SJSA1 (cell line): ENCODE data around the gene GRK5. TPM values are rescaled to one million over a fixed set of nuclear protein-coding genes. Genes with fewer than 3 reads are reported as not detected.
"Not testable (repeated sequence)": the region's sequence is repeated elsewhere in the genome, so short reads cannot be mapped to it uniquely, and the experiment has no call there.

ENCODE experiments used
- DNase-seq, 2 experiments: peaks; one replicate each; pipeline ENCODE4 v3.0.0-alpha.2; 2015 to 2020; ENCODE audit warnings: low spot score in 2 of 2, low read depth in 1 of 2
- H3K27ac ChIP-seq: fragments of 250-450 bp; sonication (Bioruptor Pico); 2 replicates; pipeline ENCODE4 v1.5.1; 2020; ENCODE audit warnings: mild to moderate bottlenecking, moderate library complexity
- H3K27me3 ChIP-seq: fragments of 250-450 bp; sonication (Bioruptor Pico); replicated peaks from 2 replicates; pipeline ENCODE4 v1.5.1; 2020; ENCODE audit warnings: mild to moderate bottlenecking, moderate library complexity
- H3K36me3 ChIP-seq: fragments of 250-450 bp; sonication (Bioruptor Pico); 2 replicates; pipeline ENCODE4 v1.5.1; 2020; ENCODE audit warnings: mild to moderate bottlenecking
- H3K4me1 ChIP-seq: fragments of 250-450 bp; sonication (Bioruptor Pico); replicated peaks from 2 replicates; pipeline ENCODE4 v1.6.1; 2021; ENCODE audit warnings: mild to moderate bottlenecking
- H3K4me3 ChIP-seq: fragments of 250-450 bp; sonication (Bioruptor Pico); 2 replicates; pipeline ENCODE4 v1.5.1; 2020; ENCODE audit warnings: mild to moderate bottlenecking
- H3K9me3 ChIP-seq: fragments of 250-450 bp; sonication (Bioruptor Pico); replicated peaks from 2 replicates; pipeline ENCODE4 v1.5.1; 2020; ENCODE audit warnings: mild to moderate bottlenecking
- total RNA-seq: library from RNA; depleted of rRNA; stranded (reverse); fragments of >200 nt; shearing (Covaris generic); gene quantifications from 2 replicates; pipeline ENCODE4 v1.2.3, GENCODE V29; 2014

GRK5 gene
- total RNA-seq, 1 experiment from 2014 or later, result 19.4 TPM

DNA sequence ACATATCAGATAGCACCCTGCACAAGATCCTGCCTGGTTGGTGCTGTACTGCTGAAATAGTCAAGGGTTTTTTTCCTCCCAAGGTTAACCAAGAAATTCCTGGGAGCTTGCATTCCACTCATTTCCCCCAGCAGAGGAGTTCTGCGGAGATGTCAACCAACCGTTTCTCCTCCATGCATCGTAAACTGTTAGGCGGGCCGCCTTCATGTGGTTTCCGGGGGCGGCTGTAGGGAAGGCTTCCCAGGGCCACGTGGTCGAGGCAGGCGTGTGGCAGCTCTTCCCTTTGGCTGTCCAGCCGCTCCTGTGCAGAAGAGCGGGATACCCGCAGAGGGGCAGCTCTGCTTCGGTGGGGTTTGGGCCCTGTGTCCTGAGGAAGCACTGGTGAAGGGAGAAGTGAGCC lies 221.4 kb downstream of the GRK5 start:
- Histone ChIP-seq H3K27me3 (no peaks in the 10 kb centered on the region), H3K27ac (no peak overlapping the region), H3K4me1 (peaks cover 11% of the 10 kb centered on the region), H3K4me3 (no peak overlapping the region), H3K36me3 (peaks cover 52% of the 10 kb centered on the region), H3K9me3 (no peaks in the 10 kb centered on the region)
- DNase-seq, result peak; percentile 70 to 71

DNA sequence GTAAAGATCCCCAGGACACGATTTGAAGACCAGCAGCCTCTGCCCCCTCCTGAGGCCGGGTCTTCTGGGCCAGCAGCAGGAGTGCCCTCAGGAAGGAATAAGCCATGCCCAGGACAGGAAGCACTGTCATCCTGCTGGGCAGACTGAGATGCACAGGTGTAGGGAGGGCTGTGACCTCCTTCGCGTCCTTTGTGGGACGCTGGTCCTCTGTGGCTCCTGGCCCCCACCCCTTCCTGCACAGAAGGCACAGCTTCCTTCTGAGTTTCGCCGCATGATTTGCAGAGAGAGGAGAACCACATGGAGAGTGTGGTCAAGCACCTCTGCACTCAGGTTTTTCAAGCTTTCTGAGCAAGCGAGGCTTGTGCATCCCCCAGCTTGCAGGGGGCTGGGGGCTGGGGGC lies 222.4 kb downstream of the GRK5 start:
- Histone ChIP-seq H3K36me3 (peaks cover 52% of the 10 kb centered on the region), H3K4me1 (peaks cover 11% of the 10 kb centered on the region), H3K4me3 (no peak overlapping the region), H3K27me3 (no peaks in the 10 kb centered on the region), H3K9me3 (no peaks in the 10 kb centered on the region), H3K27ac (no peak overlapping the region)
- DNase-seq, result no peak

GRCh38 chr10:119431034-119431772 lies 223.8 kb downstream of the GRK5 start:
- no peak for DNase-seq
- H3K4me3 ChIP-seq, result no peak overlapping the region
- H3K36me3 ChIP-seq, result peaks cover 62% of the 10 kb centered on the region
- no peaks in the 10 kb centered on the region for H3K9me3 ChIP-seq
- H3K27me3 ChIP-seq, result no peaks in the 10 kb centered on the region
- no peak overlapping the region for H3K27ac ChIP-seq
- H3K4me1 ChIP-seq, result peaks cover 11% of the 10 kb centered on the region

GRCh38 chr10:119431773-119432135 lies 224.4 kb downstream of the GRK5 start:
- Histone ChIP-seq H3K4me1 (peaks cover 11% of the 10 kb centered on the region), H3K27ac (no peak overlapping the region), H3K27me3 (no peaks in the 10 kb centered on the region), H3K36me3 (peaks cover 57% of the 10 kb centered on the region), H3K9me3 (no peaks in the 10 kb centered on the region), H3K4me3 (no peak overlapping the region)
- DNase-seq, result no peak

DNA sequence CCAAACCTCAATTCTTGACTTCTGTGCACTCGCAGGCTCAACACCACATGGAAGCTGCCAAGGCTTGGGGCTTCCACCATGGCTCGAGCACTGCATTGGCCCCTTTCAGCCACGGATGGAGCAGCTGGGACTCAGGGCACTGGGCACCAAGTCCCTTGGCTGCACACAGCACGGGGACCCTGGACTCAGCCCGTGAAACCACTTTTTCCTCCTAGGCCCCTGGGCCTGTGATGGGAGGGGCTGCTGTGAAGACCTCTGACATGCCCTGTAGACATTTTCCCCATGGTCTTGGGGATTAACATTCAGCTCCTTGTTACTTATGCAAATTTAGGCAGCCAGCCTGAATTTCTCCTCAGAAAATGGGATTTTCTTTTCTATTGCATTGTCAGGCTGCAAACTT lies 227.6 kb downstream of the GRK5 start:
- peaks cover 38% of the 10 kb centered on the region for H3K36me3 ChIP-seq
- H3K27ac ChIP-seq, DNase-seq, H3K4me3 ChIP-seq, H3K9me3 ChIP-seq, H3K27me3 ChIP-seq, H3K4me1 ChIP-seq: not testable (repeated sequence)

GRCh38 chr10:119438717-119439116 lies 231.3 kb downstream of the GRK5 start:
- no peak for DNase-seq
- H3K27ac ChIP-seq, result no peak overlapping the region
- H3K9me3 ChIP-seq, result no peaks in the 10 kb centered on the region
- no peak overlapping the region for H3K4me3 ChIP-seq
- H3K27me3 ChIP-seq, result no peaks in the 10 kb centered on the region
- H3K36me3 ChIP-seq, result peaks cover 12% of the 10 kb centered on the region
- H3K4me1 ChIP-seq, result no peaks in the 10 kb centered on the region; the same call in 1 of the 2 replicates

- no peak overlapping the region for H3K4me3 ChIP-seq
- no peaks in the 10 kb centered on the region for H3K9me3 ChIP-seq
- peaks cover 11% of the 10 kb centered on the region for H3K36me3 ChIP-seq
- H3K27me3 ChIP-seq, result no peaks in the 10 kb centered on the region
- H3K27ac ChIP-seq, result no peak overlapping the region
- H3K4me1 ChIP-seq, result no peaks in the 10 kb centered on the region; the same call in 1 of the 2 replicates
- no peak for DNase-seq
Observed at GRCh38 chr10:119439922-119440321, 232.6 kb downstream of the GRK5 start.

- Histone ChIP-seq H3K36me3 (peaks cover 9% of the 10 kb centered on the region), H3K9me3 (no peaks in the 10 kb centered on the region), H3K27ac (no peak overlapping the region), H3K27me3 (no peaks in the 10 kb centered on the region), H3K4me1 (peaks cover 4% of the 10 kb centered on the region), H3K4me3 (no peak overlapping the region)
- DNase-seq, result no peak
Observed at GRCh38 chr10:119441151-119441821, 233.9 kb downstream of the GRK5 start.

GRCh38 chr10:119441921-119442757 lies 234.8 kb downstream of the GRK5 start:
- Histone ChIP-seq H3K27me3 (no peaks in the 10 kb centered on the region), H3K4me1 (peaks cover 4% of the 10 kb centered on the region), H3K27ac (no peak overlapping the region), H3K4me3 (no peak overlapping the region), H3K9me3 (no peaks in the 10 kb centered on the region), H3K36me3 (peaks cover 10% of the 10 kb centered on the region)
- no peak for DNase-seq

DNA sequence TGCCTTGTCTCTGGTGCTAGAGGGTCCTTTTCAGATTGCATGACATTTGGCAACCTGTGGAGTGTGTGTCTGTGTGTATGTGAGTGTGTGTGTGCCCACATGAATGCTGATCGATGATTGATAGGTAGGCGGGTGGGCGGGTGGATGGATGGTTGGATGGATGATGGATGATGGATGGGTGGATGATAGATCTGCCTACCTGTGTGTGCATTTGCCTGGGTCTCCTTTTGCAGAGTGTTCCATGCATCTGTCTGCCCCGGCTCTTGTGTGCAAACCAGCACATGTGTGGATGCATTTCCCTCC lies 235.3 kb downstream of the GRK5 start:
- Histone ChIP-seq H3K36me3 (peaks cover 15% of the 10 kb centered on the region), H3K4me1 (peaks cover 4% of the 10 kb centered on the region), H3K27ac (no peak overlapping the region), H3K27me3 (no peaks in the 10 kb centered on the region), H3K4me3 (no peak overlapping the region), H3K9me3 (no peaks in the 10 kb centered on the region)
- no peak for DNase-seq

DNA sequence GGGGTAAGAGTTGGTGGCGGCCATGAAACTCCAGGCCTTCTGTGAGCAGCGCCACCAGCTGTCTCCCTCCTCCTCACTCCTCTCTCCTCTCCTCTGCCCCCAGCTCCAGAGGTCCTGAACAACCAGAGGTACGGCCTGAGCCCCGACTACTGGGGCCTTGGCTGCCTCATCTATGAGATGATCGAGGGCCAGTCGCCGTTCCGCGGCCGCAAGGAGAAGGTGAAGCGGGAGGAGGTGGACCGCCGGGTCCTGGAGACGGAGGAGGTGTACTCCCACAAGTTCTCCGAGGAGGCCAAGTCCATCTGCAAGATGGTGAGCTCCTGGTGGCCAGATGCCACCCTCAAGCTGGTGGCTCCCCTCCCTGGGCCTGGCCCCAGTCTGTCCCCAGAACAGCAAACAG lies 236.1 kb downstream of the GRK5 start:
- Histone ChIP-seq H3K4me3 (no peak overlapping the region), H3K27me3 (no peaks in the 10 kb centered on the region), H3K9me3 (no peaks in the 10 kb centered on the region), H3K27ac (no peak overlapping the region), H3K4me1 (peaks cover 4% of the 10 kb centered on the region; the same call in 1 of the 2 replicates), H3K36me3 (peaks cover 22% of the 10 kb centered on the region)
- no peak for DNase-seq

GRCh38 chr10:119443970-119444660 lies 236.7 kb downstream of the GRK5 start:
- DNase-seq, result no peak
- Histone ChIP-seq H3K4me1 (peaks cover 6% of the 10 kb centered on the region), H3K27ac (no peak overlapping the region), H3K4me3 (no peak overlapping the region), H3K27me3 (no peaks in the 10 kb centered on the region), H3K9me3 (no peaks in the 10 kb centered on the region), H3K36me3 (peaks cover 27% of the 10 kb centered on the region)

DNA sequence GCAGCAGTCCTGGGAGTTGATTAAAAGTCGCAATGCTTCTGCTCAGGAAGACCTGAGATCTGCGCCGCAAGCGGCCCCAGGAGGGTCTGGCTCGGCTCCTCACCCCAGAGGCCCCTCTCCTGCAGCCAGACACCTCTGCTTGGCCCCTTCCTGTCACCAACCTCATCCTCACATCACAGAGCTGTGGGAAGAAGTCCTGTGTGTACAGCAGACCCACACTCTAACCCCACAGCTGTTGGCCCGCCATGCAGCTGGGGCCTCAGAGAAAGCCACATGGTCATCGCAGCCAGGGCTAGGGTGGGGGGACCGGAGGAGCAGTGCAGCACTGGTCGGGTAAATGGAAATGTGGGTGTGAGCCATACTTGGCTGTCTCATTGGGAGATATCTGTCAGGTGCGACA lies 237.5 kb downstream of the GRK5 start:
- no peak for DNase-seq
- Histone ChIP-seq H3K9me3 (no peaks in the 10 kb centered on the region), H3K4me1 (peaks cover 14% of the 10 kb centered on the region), H3K27me3 (no peaks in the 10 kb centered on the region), H3K27ac (no peak overlapping the region), H3K4me3 (no peak overlapping the region), H3K36me3 (peaks cover 27% of the 10 kb centered on the region)
